Measurements from ENCODE around the gene PTPN6. TPM values are rescaled to one million over a fixed set of nuclear protein-coding genes. Genes with fewer than 3 reads are reported as not detected.

PTPN6 gene
- polyA plus RNA-seq (2013, experiment 1 of 2), result 0.73 TPM
- 1.2 TPM for polyA plus RNA-seq (2013, experiment 2 of 2)

DNA sequence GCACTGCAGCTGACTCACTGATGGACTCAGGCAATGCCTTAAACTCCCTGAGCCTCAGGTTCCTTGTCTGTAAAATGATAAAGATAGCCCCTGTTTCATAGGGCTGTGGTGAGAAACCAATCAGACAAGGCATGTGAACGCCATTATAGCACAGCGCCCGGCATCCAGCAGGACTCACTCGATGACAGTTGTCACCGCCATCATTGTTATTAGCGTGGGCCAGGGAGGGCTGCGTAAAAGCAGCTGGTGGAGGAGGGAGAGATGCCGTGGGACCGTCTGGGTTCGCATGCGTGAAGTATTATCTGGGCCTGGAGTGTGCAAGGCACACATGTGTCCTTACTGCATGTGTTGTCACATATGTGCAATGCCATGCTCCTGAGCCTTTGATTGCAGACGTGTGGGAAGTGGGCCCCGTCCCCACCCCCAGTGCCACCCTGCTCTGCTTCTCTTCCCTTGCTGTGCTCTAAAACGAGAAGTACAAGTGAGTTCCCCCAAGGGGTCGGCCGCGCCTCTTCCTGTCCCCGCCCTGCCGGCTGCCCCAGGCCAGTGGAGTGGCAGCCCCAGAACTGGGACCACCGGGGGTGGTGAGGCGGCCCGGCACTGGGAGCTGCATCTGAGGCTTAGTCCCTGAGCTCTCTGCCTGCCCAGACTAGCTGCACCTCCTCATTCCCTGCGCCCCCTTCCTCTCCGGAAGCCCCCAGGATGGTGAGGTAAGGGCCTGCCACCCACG is at the start of gene PTPN6:
PTPN6 (plus strand) TSS at position 546 of the 730 bp plus-strand sequence; CDS start at position 703, 157 bp downstream.
- Histone ChIP-seq H2BK5ac (ENCODE audit: low read depth, low read length, poor library complexity, severe bottlenecking) (no peak within 1 kb of the TSS), H3K9me3 (ENCODE audit: control insufficient read depth, low read length) (no peaks in the 10 kb centered on the region), H3K4me3 (ENCODE audit: insufficient read depth in 1 of 2, low read depth in 1 of 2, low read length in 2 of 2) (no peak within 1 kb of the TSS), H3K14ac (ENCODE audit: low read length in 2 of 2) (peak within 1 kb of the TSS in 1 of 2 experiments; percentile 26), H3K4ac (ENCODE audit: low read depth in 1 of 2, low read length in 2 of 2) (no peak within 1 kb of the TSS), H2AFZ (ENCODE audit: low read depth, low read length) (no peak within 1 kb of the TSS), H3K27ac (ENCODE audit: low read length, poor library complexity, severe bottlenecking) (no peak within 1 kb of the TSS), H2BK120ac (ENCODE audit: low read depth, low read length) (no peak within 1 kb of the TSS), H3K23ac (ENCODE audit: low read length in 2 of 2) (no peak within 1 kb of the TSS), H3K4me2 (ENCODE audit: low read length, poor library complexity, severe bottlenecking) (no peak within 1 kb of the TSS), H4K91ac (ENCODE audit: low read length) (peak within 1 kb of the TSS; percentile 7), H3K18ac (ENCODE audit: low read depth in 1 of 2, low read length in 2 of 2) (no peak within 1 kb of the TSS), H3K9ac (ENCODE audit: low read length) (no peak within 1 kb of the TSS), H2BK12ac (ENCODE audit: low read length in 2 of 2) (no peak within 1 kb of the TSS), H3K36me3 (ENCODE audit: control insufficient read depth in 1 of 2, insufficient read depth in 2 of 2, low read depth in 1 of 2, low read length in 2 of 2) (peaks cover 2 to 17% of the 10 kb centered on the region in 2 experiments), H3K79me1 (replicated peaks; ENCODE audit: low read length, poor library complexity, severe bottlenecking) (peaks cover 5% of the 10 kb centered on the region), H2AK5ac (ENCODE audit: low read length, severe bottlenecking) (no peak within 1 kb of the TSS), H3K4me1 (ENCODE audit: control insufficient read depth, insufficient read depth, low read depth, low read length) (peaks cover 21% of the 10 kb centered on the region), H2BK15ac (ENCODE audit: low read depth, poor library complexity, severe bottlenecking) (peak within 1 kb of the TSS; percentile 38), H4K8ac (ENCODE audit: low read length) (no peak within 1 kb of the TSS), H3K27me3 (ENCODE audit: control insufficient read depth in 1 of 2, insufficient read depth in 1 of 2, low read length in 2 of 2) (peaks cover 0 to 15% of the 10 kb centered on the region in 2 experiments)
- WGBS, result 87% methylated on average over 25 of the region's 25 CpGs
- no peak for DNase-seq

- Histone ChIP-seq H3K27ac (ENCODE audit: low read length, poor library complexity, severe bottlenecking) (no peak overlapping the region), H3K4ac (ENCODE audit: low read depth in 1 of 2, low read length in 2 of 2) (no peak overlapping the region), H2AK5ac (ENCODE audit: low read length, severe bottlenecking) (no peak overlapping the region), H2BK15ac (ENCODE audit: low read depth, poor library complexity, severe bottlenecking) (no peak overlapping the region), H2AFZ (ENCODE audit: low read depth, low read length) (no peak overlapping the region), H3K27me3 (ENCODE audit: control insufficient read depth in 1 of 2, insufficient read depth in 1 of 2, low read length in 2 of 2) (no peaks in the 10 kb centered on the region), H2BK5ac (ENCODE audit: low read depth, low read length, poor library complexity, severe bottlenecking) (no peak overlapping the region), H2BK120ac (ENCODE audit: low read depth, low read length) (no peak overlapping the region), H3K9ac (ENCODE audit: low read length) (no peak overlapping the region), H3K79me1 (replicated peaks; ENCODE audit: low read length, poor library complexity, severe bottlenecking) (no peaks in the 10 kb centered on the region), H3K14ac (ENCODE audit: low read length in 2 of 2) (no peak overlapping the region), H3K36me3 (ENCODE audit: control insufficient read depth in 1 of 2, insufficient read depth in 2 of 2, low read depth in 1 of 2, low read length in 2 of 2) (peaks cover 3 to 13% of the 10 kb centered on the region in 2 experiments), H4K91ac (ENCODE audit: low read length) (no peak overlapping the region), H3K4me1 (ENCODE audit: control insufficient read depth, insufficient read depth, low read depth, low read length) (peaks cover 7% of the 10 kb centered on the region), H3K18ac (ENCODE audit: low read depth in 1 of 2, low read length in 2 of 2) (no peak overlapping the region), H4K8ac (ENCODE audit: low read length) (no peak overlapping the region), H3K23ac (ENCODE audit: low read length in 2 of 2) (no peak overlapping the region), H3K9me3 (ENCODE audit: control insufficient read depth, low read length) (no peaks in the 10 kb centered on the region), H3K4me2 (ENCODE audit: low read length, poor library complexity, severe bottlenecking) (no peak overlapping the region), H2BK12ac (ENCODE audit: low read length in 2 of 2) (no peak overlapping the region), H3K4me3 (ENCODE audit: insufficient read depth in 1 of 2, low read depth in 1 of 2, low read length in 2 of 2) (no peak overlapping the region)
- DNase-seq, result no peak
- WGBS, result 90% methylated on average over 3 of the region's 4 CpGs
These were observed 48.7 kb upstream of the PTPN6 start for GRCh38 chr12:6902448-6902847.

DNA sequence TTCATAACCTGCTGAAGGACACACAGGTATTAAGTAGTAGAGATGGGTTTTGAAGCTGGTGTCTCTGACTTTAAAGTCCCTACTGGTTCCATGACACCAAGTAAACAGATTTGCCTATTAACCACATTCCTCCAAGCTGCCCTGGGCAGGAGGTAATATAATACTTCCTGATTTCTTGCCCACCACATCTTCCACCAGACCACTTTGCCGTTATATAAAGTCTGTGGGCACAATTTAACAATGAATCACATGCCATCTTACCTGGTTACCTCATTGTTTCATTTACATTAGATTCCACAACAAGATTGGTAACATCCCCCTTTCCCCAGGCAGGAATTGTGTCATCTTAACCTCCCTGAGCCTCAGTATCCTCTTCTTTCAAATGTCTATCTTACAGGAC is 47.4 kb upstream of the PTPN6 start:
- Histone ChIP-seq H3K14ac (ENCODE audit: low read length in 2 of 2) (no peak overlapping the region), H2AFZ (ENCODE audit: low read depth, low read length) (no peak overlapping the region), H3K4me2 (ENCODE audit: low read length, poor library complexity, severe bottlenecking) (no peak overlapping the region), H4K91ac (ENCODE audit: low read length) (no peak overlapping the region), H3K27ac (ENCODE audit: low read length, poor library complexity, severe bottlenecking) (no peak overlapping the region), H2BK15ac (ENCODE audit: low read depth, poor library complexity, severe bottlenecking) (no peak overlapping the region), H3K9ac (ENCODE audit: low read length) (no peak overlapping the region), H4K8ac (ENCODE audit: low read length) (no peak overlapping the region), H2BK120ac (ENCODE audit: low read depth, low read length) (no peak overlapping the region), H2BK12ac (ENCODE audit: low read length in 2 of 2) (no peak overlapping the region), H3K18ac (ENCODE audit: low read depth in 1 of 2, low read length in 2 of 2) (no peak overlapping the region), H3K4me1 (ENCODE audit: control insufficient read depth, insufficient read depth, low read depth, low read length) (peaks cover 7% of the 10 kb centered on the region), H3K9me3 (ENCODE audit: control insufficient read depth, low read length) (no peaks in the 10 kb centered on the region), H3K4ac (ENCODE audit: low read depth in 1 of 2, low read length in 2 of 2) (no peak overlapping the region), H2BK5ac (ENCODE audit: low read depth, low read length, poor library complexity, severe bottlenecking) (no peak overlapping the region), H3K4me3 (ENCODE audit: insufficient read depth in 1 of 2, low read depth in 1 of 2, low read length in 2 of 2) (no peak overlapping the region), H3K36me3 (ENCODE audit: control insufficient read depth in 1 of 2, insufficient read depth in 2 of 2, low read depth in 1 of 2, low read length in 2 of 2) (peaks cover 3 to 19% of the 10 kb centered on the region in 2 experiments), H3K27me3 (ENCODE audit: control insufficient read depth in 1 of 2, insufficient read depth in 1 of 2, low read length in 2 of 2) (no peaks in the 10 kb centered on the region), H3K23ac (ENCODE audit: low read length in 2 of 2) (no peak overlapping the region), H2AK5ac (ENCODE audit: low read length, severe bottlenecking) (no peak overlapping the region), H3K79me1 (replicated peaks; ENCODE audit: low read length, poor library complexity, severe bottlenecking) (no peaks in the 10 kb centered on the region)
- 92% methylated on average over 1 of the region's 1 CpG for WGBS
- no peak for DNase-seq
